Omental fat pad (tissue), 4 donors: Measurements from ENCODE around the gene IPP. TPM values are rescaled to one million over a fixed set of nuclear protein-coding genes. Genes with fewer than 3 reads are reported as not detected.

ENCODE experiments used
- ATAC-seq: fragments of 150-250 bp; one replicate; pipeline ENCODE4 v1.9.1; 2016; ENCODE audit warnings: mild to moderate bottlenecking, moderate library complexity; ENCODE audit not compliant: low FRiP score
- DNase-seq: peaks from one replicate; pipeline ENCODE4 v3.0.0-alpha.2; 2019; ENCODE audit warnings: low spot score
- total RNA-seq, 4 donors: library from RNA; depleted of rRNA; stranded (reverse); fragments of >200 nt; gene quantifications; one replicate each; pipeline ENCODE4 v1.1.0, GENCODE V29; 2016
- TF ChIP-seq, protein P1 (sequence below), 3 donors: fragments of 450-650 bp; IDR thresholded peaks; one replicate each; pipeline ENCODE4 v1.5.1; 2016 to 2017; ENCODE audit warnings: antibody characterized with exemption in 3 of 3, mild to moderate bottlenecking in 3 of 3, moderate library complexity in 2 of 3

Gene IPP
- total RNA-seq = 10 to 100 TPM in 1 of 4 donors, 1 to 10 TPM in 3; 4.1 to 12.0 (median 7.7) TPM

DNA sequence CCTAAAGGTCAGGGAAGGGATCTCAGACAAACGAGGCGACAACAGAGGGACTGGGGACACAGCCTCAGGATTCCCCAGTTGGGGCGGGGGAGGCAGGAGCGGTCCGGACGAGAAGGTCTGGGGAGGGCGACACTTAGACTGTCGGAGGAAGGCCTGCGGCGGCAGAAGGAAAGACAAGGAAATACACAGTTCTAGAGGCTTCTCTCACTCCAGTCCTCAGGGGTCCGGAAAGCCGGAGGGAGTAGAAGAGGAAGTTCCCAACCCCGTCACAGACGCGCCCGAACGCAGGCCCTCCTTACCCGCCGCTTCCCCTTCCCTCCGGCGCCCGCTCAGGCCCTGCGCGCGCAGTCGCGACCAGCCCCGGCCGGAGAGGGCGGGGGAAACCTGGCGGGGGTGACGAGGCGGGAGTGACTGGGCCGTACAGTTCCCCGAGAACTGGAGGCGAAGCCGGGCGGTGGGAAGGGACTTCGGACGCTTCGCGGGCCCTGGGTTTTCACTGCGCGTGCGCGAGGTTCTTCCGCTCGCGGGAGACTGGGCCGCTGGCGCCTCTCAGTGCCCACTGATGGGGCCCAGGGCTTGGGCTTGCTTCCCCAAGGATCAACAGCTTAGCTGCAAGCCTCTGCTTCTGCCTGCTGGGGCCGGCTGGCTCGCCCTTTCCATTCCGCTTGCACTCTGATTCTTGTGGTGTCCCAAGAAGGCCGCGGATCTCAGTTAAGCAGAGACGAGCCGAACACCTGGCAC is at the start of gene IPP:
Gene IPP (minus strand): TSS at position 356 of the 741 bp plus-strand sequence. CDS start 4,242 bp downstream, outside the sequence.
- ATAC-seq = peak; percentile 100
- TF ChIP-seq, protein P1, sequence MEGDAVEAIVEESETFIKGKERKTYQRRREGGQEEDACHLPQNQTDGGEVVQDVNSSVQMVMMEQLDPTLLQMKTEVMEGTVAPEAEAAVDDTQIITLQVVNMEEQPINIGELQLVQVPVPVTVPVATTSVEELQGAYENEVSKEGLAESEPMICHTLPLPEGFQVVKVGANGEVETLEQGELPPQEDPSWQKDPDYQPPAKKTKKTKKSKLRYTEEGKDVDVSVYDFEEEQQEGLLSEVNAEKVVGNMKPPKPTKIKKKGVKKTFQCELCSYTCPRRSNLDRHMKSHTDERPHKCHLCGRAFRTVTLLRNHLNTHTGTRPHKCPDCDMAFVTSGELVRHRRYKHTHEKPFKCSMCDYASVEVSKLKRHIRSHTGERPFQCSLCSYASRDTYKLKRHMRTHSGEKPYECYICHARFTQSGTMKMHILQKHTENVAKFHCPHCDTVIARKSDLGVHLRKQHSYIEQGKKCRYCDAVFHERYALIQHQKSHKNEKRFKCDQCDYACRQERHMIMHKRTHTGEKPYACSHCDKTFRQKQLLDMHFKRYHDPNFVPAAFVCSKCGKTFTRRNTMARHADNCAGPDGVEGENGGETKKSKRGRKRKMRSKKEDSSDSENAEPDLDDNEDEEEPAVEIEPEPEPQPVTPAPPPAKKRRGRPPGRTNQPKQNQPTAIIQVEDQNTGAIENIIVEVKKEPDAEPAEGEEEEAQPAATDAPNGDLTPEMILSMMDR (IDR thresholded peaks at IDR 0.05) = no peak
- DNase-seq = peak; percentile 69

DNA sequence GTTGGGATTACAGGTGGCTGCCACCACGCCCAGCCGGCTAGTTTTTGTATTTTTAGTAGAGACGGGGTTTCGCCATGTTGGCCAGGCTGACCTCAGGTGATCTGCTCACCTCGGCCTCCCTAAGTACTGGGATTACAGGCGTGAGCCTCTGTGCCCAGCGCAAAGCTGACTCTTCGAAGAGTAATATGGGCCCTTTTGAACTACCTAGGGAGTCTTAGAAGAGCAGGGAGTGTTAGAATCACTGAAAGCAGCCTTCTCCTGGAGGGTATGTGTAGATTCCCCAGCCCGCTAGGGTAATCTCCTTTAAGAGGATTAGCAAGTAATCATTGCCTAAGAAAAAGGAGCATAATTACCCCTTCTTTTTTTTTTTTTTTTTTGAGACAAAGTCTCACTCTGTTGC is 46.5 kb upstream of the IPP start:
- TF ChIP-seq, protein P1 (IDR thresholded peaks at IDR 0.05) = no peak
- no peak for ATAC-seq
- DNase-seq = no peak

DNA sequence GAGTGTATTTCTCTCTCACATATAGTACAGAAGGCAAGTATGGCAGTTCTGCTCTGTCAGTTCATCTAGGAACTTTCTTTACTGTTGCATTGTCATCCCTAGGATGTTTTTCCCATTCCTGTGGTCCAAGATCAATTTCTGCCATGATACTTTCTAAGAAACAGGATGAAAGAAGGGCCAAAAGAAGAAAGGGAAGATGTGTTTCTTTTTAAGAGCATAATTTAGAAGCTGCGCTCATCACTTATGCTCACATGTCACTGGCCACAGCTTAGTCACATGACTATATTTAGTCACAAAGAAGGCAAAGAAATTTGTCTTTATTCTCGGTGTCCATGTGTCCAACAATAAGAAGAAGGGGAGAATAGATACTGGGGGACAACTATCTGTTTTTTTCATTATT is 45.9 kb upstream of the IPP start:
- TF ChIP-seq, protein P1 (IDR thresholded peaks at IDR 0.05) = no peak
- DNase-seq (no peak), ATAC-seq (no peak)

DNA sequence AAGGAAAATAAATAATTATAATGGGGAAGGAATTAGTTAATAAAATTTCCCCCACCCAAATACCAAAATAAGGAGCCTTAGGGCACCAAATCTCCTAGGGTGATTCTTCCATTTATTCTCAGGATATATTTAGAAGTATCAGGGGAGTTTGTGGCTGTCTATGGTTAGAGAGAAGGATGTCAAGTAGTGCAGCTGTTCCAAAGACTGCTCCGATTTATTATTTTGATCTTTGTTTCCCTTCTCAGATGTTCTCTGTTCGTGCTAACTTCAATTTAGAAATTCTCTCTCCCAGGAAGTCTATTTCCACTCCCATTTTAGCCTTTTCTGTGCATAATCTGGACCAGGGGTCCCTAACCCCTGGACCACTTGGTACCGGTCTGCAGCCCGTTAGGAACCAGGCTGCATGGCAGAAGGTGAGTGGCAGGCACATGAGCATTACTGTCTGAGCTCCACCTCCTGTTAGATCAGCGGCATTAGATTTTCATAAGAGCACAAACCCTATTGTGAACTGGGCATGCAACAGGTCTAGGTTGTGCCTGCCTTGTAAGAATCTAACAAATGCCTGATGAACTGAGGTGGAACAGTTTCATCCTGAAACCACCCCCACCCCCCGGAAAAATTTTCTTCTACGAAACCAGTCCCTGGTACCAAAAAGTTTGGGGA is 43.6 kb upstream of the IPP start:
- no peak for ATAC-seq
- DNase-seq = no peak
- TF ChIP-seq, protein P1 (IDR thresholded peaks at IDR 0.05) = no peak

DNA sequence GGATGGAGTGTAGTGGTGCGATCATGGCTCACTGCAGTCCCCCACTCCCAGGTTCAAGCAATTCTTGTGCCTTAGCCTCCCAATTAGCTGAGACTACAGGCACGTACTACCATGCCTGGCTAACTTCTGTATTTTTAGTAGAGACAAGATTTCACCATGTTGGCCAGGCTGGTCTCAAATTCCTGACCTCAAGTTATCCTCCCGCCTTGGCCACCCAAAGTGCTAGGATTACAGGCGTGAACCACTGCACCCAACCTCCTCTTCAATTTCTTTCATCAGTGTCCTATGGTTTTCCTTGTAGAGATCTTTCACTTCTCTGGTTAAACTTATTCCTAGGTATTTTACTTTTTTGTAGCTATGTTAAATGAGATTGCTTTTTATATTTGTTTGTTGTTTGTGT is 42.3 kb upstream of the IPP start:
- ATAC-seq (no peak), DNase-seq (no peak)
- TF ChIP-seq, protein P1 (IDR thresholded peaks at IDR 0.05) = no peak

DNA sequence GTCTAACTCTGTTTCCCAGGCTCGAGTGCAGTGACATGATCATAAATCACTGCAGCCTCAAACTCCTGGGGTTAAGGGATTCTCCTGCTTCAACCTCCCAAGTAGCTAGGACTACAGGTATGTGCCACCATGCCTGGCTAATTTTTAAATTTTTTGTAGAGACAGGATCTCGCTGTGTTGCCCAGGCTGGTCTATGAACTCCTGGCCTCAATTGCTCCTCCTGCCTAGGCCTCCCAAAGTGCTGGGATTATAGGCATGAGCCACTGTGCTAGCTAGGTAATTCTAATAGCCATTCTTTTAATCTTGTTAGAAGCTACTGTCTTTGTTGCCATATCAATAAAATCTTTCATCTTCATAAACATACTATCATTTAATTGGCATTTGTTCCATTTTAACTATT is 39.1 kb upstream of the IPP start:
- TF ChIP-seq, protein P1 (IDR thresholded peaks at IDR 0.05) = no peak
- DNase-seq (no peak), ATAC-seq (no peak)

DNA sequence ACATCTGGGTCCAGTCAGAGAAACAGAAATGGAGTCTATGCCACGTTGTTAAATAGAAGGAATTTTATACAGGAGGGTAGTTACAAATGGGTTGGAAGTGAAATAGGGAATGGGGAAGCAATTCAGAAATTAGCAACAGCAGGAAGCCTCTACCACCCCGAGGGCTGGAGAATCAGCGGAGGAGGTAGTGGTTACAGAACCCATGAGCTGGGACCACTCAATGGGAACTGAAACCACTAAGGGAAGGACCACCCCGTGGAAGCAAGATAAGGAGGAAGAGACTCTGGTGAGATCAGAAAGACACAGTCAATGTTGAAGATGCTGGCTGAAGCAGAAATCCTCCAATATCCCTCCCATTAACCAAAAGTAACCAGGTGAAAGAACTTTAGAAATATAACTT is 37.5 kb upstream of the IPP start:
- no peak for DNase-seq
- ATAC-seq = no peak
- TF ChIP-seq, protein P1 (IDR thresholded peaks at IDR 0.05) = no peak
